Body of pancreas (tissue), 4 donors: ENCODE results near the gene RUNX2.

ENCODE experiments used
- POLR2A ChIP-seq, 3 donors: fragments of 450-650 bp; IDR thresholded peaks; one replicate each; pipeline ENCODE4 v1.6.1; 2016; ENCODE audit warnings: antibody characterized with exemption in 3 of 3, mild to moderate bottlenecking in 2 of 3
- TF ChIP-seq, protein P1 (sequence below), 7 experiments: fragments of 450-650 bp in 4 of 7; fragments of 200-600 bp in 3 of 7; sonication (generic) in 3 of 7; IDR thresholded peaks; one replicate each; pipeline ENCODE4 v1.5.1; 2016 to 2019; ENCODE audit warnings: antibody characterized with exemption in 7 of 7

DNA sequence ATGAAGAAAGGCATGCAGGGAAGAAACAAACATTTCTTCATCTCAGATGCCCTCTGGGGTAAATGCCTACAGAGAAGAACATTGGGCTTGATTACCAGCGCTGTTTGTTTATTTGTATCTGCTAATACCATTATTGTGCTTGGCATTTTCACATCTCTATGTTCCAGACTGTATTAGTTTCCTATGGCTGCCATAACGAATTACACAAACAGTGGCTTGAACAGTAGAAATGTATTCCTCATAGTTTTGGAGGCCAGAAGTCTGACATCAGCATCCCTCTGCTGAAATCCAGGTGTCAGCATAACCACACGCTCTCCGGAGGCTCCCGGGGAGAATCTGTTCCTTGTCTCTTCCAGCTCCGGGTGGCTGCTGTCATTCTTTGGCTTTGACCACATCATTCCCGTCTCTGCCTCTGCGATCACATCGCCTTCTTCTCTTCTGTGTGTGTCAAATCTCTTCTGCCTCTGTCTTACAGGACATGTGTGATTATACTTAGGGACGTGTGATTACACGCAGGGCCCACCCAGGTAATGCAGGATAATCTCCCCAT, 291.2 kb downstream of the RUNX2 start:
- TF ChIP-seq, protein P1, sequence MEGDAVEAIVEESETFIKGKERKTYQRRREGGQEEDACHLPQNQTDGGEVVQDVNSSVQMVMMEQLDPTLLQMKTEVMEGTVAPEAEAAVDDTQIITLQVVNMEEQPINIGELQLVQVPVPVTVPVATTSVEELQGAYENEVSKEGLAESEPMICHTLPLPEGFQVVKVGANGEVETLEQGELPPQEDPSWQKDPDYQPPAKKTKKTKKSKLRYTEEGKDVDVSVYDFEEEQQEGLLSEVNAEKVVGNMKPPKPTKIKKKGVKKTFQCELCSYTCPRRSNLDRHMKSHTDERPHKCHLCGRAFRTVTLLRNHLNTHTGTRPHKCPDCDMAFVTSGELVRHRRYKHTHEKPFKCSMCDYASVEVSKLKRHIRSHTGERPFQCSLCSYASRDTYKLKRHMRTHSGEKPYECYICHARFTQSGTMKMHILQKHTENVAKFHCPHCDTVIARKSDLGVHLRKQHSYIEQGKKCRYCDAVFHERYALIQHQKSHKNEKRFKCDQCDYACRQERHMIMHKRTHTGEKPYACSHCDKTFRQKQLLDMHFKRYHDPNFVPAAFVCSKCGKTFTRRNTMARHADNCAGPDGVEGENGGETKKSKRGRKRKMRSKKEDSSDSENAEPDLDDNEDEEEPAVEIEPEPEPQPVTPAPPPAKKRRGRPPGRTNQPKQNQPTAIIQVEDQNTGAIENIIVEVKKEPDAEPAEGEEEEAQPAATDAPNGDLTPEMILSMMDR (IDR thresholded peaks at IDR 0.05) = no peak
- no peak for TF ChIP-seq POLR2A (IDR thresholded peaks at IDR 0.05)
